ENCODE data around the gene ZFP92. TPM values are rescaled to one million over a fixed set of nuclear protein-coding genes. Genes with fewer than 3 reads are reported as not detected.

ZFP92 gene
- total RNA-seq, 6 experiments from 2014 or later = 0.03 to 0.38 (median 0.06) TPM

DNA sequence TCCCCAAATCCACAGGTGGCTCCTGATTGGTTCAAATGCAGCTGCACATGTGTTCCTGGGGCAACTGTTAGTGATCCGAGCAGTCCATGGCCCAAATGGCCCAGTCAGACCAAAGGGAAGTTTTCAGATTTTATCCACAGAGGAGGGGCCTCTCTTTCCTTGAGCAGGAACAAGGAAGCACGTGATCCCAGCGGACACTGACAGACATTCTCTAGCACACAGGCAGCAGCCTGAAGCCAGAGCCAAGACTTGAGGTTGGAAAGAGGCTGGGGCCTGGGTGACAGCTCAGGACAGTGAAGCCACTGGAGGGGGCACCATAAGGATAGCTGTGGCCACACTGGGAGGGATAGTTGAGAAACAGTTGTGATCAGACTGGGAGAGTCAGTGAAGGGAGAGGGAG is 3.5 kb upstream of the ZFP92 start:
- Mint-ChIP-seq H3K4me1 (ENCODE audit: low read depth) (no peaks in the 10 kb centered on the region; the same call in 1 of the 2 replicates), H3K4me3 (no peak overlapping the region), H3K27me3 (ENCODE audit: insufficient read depth) (peaks cover 29% of the 10 kb centered on the region), H3K27ac (no peak overlapping the region), H3K9me3 (no peaks in the 10 kb centered on the region), H3K36me3 (ENCODE audit: low read depth) (no peaks in the 10 kb centered on the region)
- DNase-seq = no peak
- TF ChIP-seq, protein P1, sequence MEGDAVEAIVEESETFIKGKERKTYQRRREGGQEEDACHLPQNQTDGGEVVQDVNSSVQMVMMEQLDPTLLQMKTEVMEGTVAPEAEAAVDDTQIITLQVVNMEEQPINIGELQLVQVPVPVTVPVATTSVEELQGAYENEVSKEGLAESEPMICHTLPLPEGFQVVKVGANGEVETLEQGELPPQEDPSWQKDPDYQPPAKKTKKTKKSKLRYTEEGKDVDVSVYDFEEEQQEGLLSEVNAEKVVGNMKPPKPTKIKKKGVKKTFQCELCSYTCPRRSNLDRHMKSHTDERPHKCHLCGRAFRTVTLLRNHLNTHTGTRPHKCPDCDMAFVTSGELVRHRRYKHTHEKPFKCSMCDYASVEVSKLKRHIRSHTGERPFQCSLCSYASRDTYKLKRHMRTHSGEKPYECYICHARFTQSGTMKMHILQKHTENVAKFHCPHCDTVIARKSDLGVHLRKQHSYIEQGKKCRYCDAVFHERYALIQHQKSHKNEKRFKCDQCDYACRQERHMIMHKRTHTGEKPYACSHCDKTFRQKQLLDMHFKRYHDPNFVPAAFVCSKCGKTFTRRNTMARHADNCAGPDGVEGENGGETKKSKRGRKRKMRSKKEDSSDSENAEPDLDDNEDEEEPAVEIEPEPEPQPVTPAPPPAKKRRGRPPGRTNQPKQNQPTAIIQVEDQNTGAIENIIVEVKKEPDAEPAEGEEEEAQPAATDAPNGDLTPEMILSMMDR (IDR thresholded peaks at IDR 0.05) = no peak

DNA sequence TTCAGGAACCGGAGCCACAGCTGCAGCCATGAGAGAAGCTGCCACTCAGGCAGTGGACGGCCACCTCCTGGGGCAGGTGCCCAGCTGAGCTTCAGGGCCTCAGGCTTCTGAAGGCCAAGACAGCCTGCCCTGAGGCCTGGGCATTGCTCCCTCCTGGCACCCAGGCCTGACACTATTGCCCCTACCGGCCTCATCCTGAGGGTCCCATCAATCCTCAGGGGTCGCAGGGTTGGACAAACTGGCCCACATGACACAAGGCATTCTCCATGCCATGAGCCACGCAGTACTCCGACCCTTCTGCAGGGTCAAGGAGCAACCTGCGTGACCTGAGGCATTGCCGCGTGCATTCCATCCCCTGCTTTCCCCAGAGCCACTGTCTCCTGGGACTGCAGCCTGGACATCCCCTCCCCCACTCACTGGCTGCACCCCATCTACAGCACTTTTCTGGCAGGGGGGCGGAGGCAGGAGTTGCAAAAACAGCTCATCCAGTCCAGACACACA is 3.0 kb upstream of the ZFP92 start:
- TF ChIP-seq, protein P1 (IDR thresholded peaks at IDR 0.05) = no peak
- no peak overlapping the region for H3K27ac Mint-ChIP-seq
- H3K4me1 Mint-ChIP-seq (ENCODE audit: low read depth) = no peaks in the 10 kb centered on the region; the same call in 1 of the 2 replicates
- H3K36me3 Mint-ChIP-seq (ENCODE audit: low read depth) = no peaks in the 10 kb centered on the region
- H3K4me3 Mint-ChIP-seq = no peak overlapping the region
- DNase-seq = no peak
- no peaks in the 10 kb centered on the region for H3K9me3 Mint-ChIP-seq
- H3K27me3 Mint-ChIP-seq (ENCODE audit: insufficient read depth) = peaks cover 26% of the 10 kb centered on the region

DNA sequence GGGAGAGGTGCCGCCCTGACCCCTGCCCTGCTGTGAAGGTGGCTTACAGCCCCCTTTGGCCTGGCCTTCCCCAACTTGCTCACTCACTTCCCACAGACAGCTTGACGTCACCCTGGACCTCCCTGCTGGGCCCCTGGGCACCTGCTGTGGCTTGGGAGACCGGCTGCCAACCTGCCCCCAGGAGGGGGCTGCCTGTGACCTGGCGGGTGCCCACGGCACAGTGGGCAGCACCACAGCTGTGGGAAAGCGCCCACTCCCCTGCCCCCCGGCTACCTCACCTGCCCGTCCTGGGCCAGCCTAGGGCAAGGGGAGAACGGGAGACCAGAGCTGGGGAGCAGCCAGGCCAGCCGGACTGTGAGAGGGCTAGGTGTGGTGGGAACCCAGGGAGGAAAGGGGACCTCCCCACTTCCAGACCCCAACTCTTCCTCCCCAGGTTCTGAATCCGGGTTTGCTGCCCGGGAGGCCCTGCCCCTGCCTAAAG is 2.4 kb upstream of the ZFP92 start:
- peaks cover 23% of the 10 kb centered on the region for H3K27me3 Mint-ChIP-seq (ENCODE audit: insufficient read depth)
- no peak overlapping the region for H3K4me3 Mint-ChIP-seq
- H3K9me3 Mint-ChIP-seq = no peaks in the 10 kb centered on the region

DNA sequence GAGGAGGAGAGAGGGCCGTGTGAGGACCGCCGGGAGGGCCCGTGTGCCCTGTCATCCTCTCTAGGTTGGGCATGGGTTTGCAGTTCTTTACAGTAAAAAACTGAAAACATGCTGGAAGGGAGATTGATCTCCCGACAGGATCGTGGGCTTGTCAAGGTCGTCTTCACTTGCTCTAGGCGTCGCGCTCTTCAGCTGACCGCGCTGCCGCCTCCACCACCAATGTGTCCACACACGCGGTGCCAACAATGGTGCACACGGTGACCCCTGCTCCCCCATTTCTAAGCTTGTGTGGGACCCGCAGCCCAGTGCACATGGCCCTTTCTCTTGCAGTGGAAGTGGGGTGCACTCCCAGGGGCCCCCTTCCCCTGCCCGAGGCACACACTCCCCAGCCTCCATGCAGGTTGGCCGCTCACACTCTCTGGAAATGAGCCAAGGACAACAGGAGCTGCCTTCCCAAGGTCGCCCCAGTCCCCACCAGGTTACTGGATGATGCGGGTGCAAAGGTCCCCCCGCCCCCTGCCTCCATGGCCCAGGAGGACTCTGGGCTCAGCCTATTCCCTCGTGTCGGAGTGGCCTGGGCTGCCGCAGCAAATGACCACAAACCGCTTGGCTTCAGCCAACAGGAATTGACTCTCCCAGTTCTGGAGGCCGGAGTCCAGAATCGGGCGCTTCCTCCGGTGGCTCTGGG is 1.7 kb upstream of the ZFP92 start:
- TF ChIP-seq, protein P1 (IDR thresholded peaks at IDR 0.05) = no peak
- no peak for DNase-seq
- Mint-ChIP-seq H3K4me1 (ENCODE audit: low read depth) (no peaks in the 10 kb centered on the region; the same call in 1 of the 2 replicates), H3K27me3 (ENCODE audit: insufficient read depth) (peaks cover 23% of the 10 kb centered on the region), H3K27ac (no peak overlapping the region), H3K36me3 (ENCODE audit: low read depth) (no peaks in the 10 kb centered on the region), H3K4me3 (no peak overlapping the region), H3K9me3 (no peaks in the 10 kb centered on the region)

More for the DNA sequence above, 2.4 kb upstream of the ZFP92 start:
- no peaks in the 10 kb centered on the region; the same call in 1 of the 2 replicates for H3K4me1 Mint-ChIP-seq (ENCODE audit: low read depth)
- no peak overlapping the region for H3K27ac Mint-ChIP-seq
- no peaks in the 10 kb centered on the region for H3K36me3 Mint-ChIP-seq (ENCODE audit: low read depth)
- TF ChIP-seq, protein P1 (IDR thresholded peaks at IDR 0.05) = no peak
- no peak for DNase-seq

DNA sequence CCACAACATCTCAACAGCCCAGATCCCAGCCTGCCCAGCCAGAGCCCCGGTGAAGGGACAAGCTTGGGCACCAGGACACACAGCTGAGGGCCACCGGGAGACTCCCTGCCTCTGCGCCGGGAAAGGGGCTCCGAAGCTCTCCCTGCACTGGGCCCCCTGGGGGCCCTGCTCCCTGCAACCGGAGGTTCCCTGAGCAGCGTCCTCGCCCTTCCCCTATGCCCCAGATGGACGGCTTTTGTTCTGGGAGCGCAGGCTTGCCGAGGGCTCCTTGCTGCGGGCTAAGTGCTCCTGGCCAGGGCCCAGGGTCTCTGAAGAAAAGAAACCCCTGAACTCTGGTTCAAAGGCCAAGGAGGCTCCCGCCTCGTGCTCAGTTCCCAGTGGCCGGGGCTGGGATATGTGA is 899 bp upstream of the ZFP92 start:
- Mint-ChIP-seq H3K9me3 (no peaks in the 10 kb centered on the region), H3K4me3 (no peak overlapping the region), H3K36me3 (ENCODE audit: low read depth) (no peaks in the 10 kb centered on the region), H3K27ac (no peak overlapping the region), H3K27me3 (ENCODE audit: insufficient read depth) (peaks cover 23% of the 10 kb centered on the region), H3K4me1 (ENCODE audit: low read depth) (no peaks in the 10 kb centered on the region; the same call in 1 of the 2 replicates)
- TF ChIP-seq, protein P1 (IDR thresholded peaks at IDR 0.05) = no peak
- no peak for DNase-seq

Measured in HFFc6 (cell line).